ENCODE results near the gene LIFR. TPM values are rescaled to one million over a fixed set of nuclear protein-coding genes. Genes with fewer than 3 reads are reported as not detected.

Gene LIFR
- total and polyA plus RNA-seq, 2 of the 4 experiments (the other 2 are of a cell fraction): 1.9 to 10.4 TPM

DNA sequence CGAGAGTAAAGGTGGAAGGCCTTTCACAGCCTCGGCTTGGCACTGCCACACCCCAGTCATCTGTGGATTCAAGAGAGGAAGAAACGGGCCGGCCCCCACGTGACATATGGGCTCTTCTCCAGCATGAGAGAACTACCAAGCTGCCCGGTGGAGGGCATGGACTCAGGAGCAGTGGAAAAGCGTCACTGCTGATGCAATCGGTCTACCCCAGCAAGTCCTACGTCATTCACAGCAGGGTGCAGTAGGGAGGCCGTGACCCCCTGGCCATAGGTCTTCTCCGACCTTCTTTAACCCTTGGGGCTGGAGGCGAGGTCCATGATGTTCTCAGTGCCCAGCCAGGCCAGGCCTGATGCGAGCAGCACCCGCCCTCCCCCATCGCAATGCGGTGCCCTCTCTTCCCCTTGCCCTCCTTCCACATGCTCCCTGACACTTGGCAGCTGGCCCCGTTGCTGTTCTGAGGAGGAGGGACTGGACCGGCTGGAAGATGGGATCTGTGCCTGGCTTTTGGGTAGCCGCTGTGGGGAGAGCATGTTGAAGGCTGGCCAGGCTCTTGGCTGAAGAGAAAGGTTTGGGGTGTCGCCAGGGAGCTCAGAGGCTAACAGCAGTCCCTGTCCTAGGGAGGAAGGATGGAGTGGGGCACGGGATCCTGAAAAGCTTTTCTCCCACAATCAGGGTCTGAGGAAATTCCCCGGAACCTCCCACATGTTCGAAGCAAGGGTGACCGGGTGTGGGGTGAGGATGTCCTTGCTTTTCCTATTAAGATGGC, 89.8 kb downstream of the LIFR start (continued):
- no peak for TF ChIP-seq NFE2L2 (IDR thresholded peaks at IDR 0.05; ENCODE audit: low read depth, low read length)
- no peak for TF ChIP-seq POLR2A (IDR thresholded peaks at IDR 0.05; ENCODE audit: low read depth, low read length)

- intact Hi-C loops (cut with micrococcal nuclease) (loop anchor here (5.0 kb wide), 1 partner anchor 86 kb away; no protein-coding TSS in a partner anchor), in situ Hi-C loops (cut with MboI; ENCODE audit: low sequenced_read_pairs) (no loop called here), dilution Hi-C loops (cut with HindIII; ENCODE audit: low sequenced_read_pairs, unreplicated experiment) (no loop called here)
- H3K27me3 ChIP-seq (ENCODE audit: control insufficient read depth, insufficient read depth, low read length): no peaks in the 10 kb centered on the region
- no peak overlapping the region for H3K27ac ChIP-seq (ENCODE audit: insufficient read depth, low read length)
- H2AK9ac ChIP-seq (replicated peaks; ENCODE audit: low read depth, low read length, poor library complexity): no peak overlapping the region
- 95% methylated on average over 5 of the region's 9 CpGs; no CpG with 5 or more reads in 1 of the 2 experiments for WGBS, 2 experiments (ENCODE audit: extremely low coverage in 2 of 2, insufficient read length in 1 of 2)
- no peaks in the 10 kb centered on the region for H3K36me3 ChIP-seq (ENCODE audit: control insufficient read depth, insufficient read depth, low read length)
- no peak overlapping the region for H2BK5ac ChIP-seq (ENCODE audit: low read depth, low read length, poor library complexity, severe bottlenecking)
- peak overlapping the region; percentile 35; the same call in 1 of the 2 replicates for H3K23ac ChIP-seq (ENCODE audit: low read depth, low read length)
- H4K20me1 ChIP-seq (ENCODE audit: insufficient read depth, low read length): peaks cover 5% of the 10 kb centered on the region
- peaks cover 49% of the 10 kb centered on the region for H3K4me1 ChIP-seq (ENCODE audit: control insufficient read depth, insufficient read depth, low read length)
- peak overlapping the region; percentile 37; the same call in 1 of the 2 replicates for H3K14ac ChIP-seq (replicated peaks; ENCODE audit: low read depth, low read length)
- peak overlapping the region; percentile 11; the same call in 1 of the 2 replicates for H3K18ac ChIP-seq (ENCODE audit: low read depth, low read length)
- no peak for ATAC-seq (ENCODE audit: low read depth)
- no peak overlapping the region for H3K9ac ChIP-seq (ENCODE audit: low read depth, low read length)
- peak overlapping the region; percentile 89 for H2BK120ac ChIP-seq (ENCODE audit: low read depth, low read length)
- peak overlapping the region; percentile 85; the same call in 1 of the 2 replicates for H2AK5ac ChIP-seq (ENCODE audit: low read depth, low read length)
- ChIA-PET POLR2A (ENCODE audit: unreplicated experiment) (no interaction called here), CTCF (no interaction called here)
- no peak for DNase-seq
- H3K4me3 ChIP-seq (ENCODE audit: insufficient read depth, low read depth, low read length): no peak overlapping the region
- peak overlapping the region; percentile 4 for H2AFZ ChIP-seq (replicated peaks; ENCODE audit: low read length, poor library complexity)
- peak overlapping the region; percentile 71 for H3K4ac ChIP-seq (ENCODE audit: low read depth, low read length)
- peaks cover 0 to 8% of the 10 kb centered on the region in 2 experiments; a peak in 1 of 4 replicates for H3K79me1 ChIP-seq (ENCODE audit: low read depth in 1 of 2, low read length in 2 of 2)
- peak overlapping the region; percentile 16; the same call in 1 of the 2 replicates for H3K4me2 ChIP-seq (ENCODE audit: low read depth, low read length)
- H2BK15ac ChIP-seq (ENCODE audit: low read depth, low read length): peak overlapping the region; percentile 79; the same call in 2 of the 3 replicates
- TF ChIP-seq MAFK (IDR thresholded peaks at IDR 0.05; ENCODE audit: low read depth, low read length) (no peak), RCOR1 (IDR thresholded peaks at IDR 0.05; ENCODE audit: insufficient replicate concordance, low read length) (no peak), CEBPB (IDR thresholded peaks at IDR 0.05; ENCODE audit: low read depth, low read length) (no peak), NFE2L2 (IDR thresholded peaks at IDR 0.05; ENCODE audit: low read depth, low read length) (no peak), FOS (IDR thresholded peaks at IDR 0.05; ENCODE audit: low read depth, low read length) (no peak), CHD1 (IDR thresholded peaks at IDR 0.05; ENCODE audit: low read depth, low read length) (no peak)
- TF ChIP-seq, protein P1, sequence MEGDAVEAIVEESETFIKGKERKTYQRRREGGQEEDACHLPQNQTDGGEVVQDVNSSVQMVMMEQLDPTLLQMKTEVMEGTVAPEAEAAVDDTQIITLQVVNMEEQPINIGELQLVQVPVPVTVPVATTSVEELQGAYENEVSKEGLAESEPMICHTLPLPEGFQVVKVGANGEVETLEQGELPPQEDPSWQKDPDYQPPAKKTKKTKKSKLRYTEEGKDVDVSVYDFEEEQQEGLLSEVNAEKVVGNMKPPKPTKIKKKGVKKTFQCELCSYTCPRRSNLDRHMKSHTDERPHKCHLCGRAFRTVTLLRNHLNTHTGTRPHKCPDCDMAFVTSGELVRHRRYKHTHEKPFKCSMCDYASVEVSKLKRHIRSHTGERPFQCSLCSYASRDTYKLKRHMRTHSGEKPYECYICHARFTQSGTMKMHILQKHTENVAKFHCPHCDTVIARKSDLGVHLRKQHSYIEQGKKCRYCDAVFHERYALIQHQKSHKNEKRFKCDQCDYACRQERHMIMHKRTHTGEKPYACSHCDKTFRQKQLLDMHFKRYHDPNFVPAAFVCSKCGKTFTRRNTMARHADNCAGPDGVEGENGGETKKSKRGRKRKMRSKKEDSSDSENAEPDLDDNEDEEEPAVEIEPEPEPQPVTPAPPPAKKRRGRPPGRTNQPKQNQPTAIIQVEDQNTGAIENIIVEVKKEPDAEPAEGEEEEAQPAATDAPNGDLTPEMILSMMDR (conservative IDR thresholded peaks at IDR 0.05; ENCODE audit: low read depth, low read length): no peak
- no peak overlapping the region for H4K5ac ChIP-seq (ENCODE audit: low read depth, low read length)
- H4K91ac ChIP-seq (ENCODE audit: insufficient read depth, low read depth, low read length): peak overlapping the region; percentile 14
- peaks cover 42% of the 10 kb centered on the region for H3K9me1 ChIP-seq (ENCODE audit: insufficient read depth, low read length)
- H4K8ac ChIP-seq (ENCODE audit: low read depth in 2 of 2, low read length in 2 of 2): no peak overlapping the region
- no peak overlapping the region for H3K56ac ChIP-seq (ENCODE audit: extremely low read depth, insufficient read depth, low read length)
- no peaks in the 10 kb centered on the region for H3K9me3 ChIP-seq (ENCODE audit: control insufficient read depth, insufficient read depth, low read length)
- peak overlapping the region; percentile 65; the same call in 1 of the 2 replicates for H2BK20ac ChIP-seq (ENCODE audit: low read depth, low read length)
- no TSS peak for BruUV-seq (replicated peaks)
These were observed 90.6 kb downstream of the LIFR start for GRCh38 chr5:38465702-38466423.
